HCT116 (cell line): ENCODE data around the gene CHERP. TPM values are rescaled to one million over a fixed set of nuclear protein-coding genes. Genes with fewer than 3 reads are reported as not detected.

Source experiments
- ATAC-seq: fragments of 200-7000 bp; cut with Tn5 transposase; 2 replicates; pipeline ENCODE4 v1.9.1; 2020; ENCODE audit warnings: mild to moderate bottlenecking, moderate library complexity
- BruUV-seq: library from RNA; stranded (reverse); fragments of 400-500 nt; replicated peaks from 2 replicates; lab custom pipeline; 2021; lab: Mats Ljungman, UMichigan
- CTCF ChIA-PET: fragments of 300-600 bp; sonication (Branson Sonifier 250); formaldehyde crosslinking; loops from one replicate; lab custom pipeline; 2021; ENCODE audit warnings: antibody characterized with exemption; lab: Charles Lee
- POLR2A ChIA-PET: fragments of 300-600, 350-600 bp; sonication (Branson Sonifier 250); formaldehyde crosslinking; loops from one replicate; lab custom pipeline; 2021; ENCODE audit warnings: antibody characterized with exemption; lab: Charles Lee
- RAD21 ChIA-PET, 2 experiments: fragments of 300-600 bp; sonication (Branson Sonifier 250); formaldehyde crosslinking; loops; one replicate each; lab custom pipeline; 2023; ENCODE audit warnings: low total read pairs in 2 of 2; ENCODE audit not compliant: uncharacterized antibody in 2 of 2, unreplicated experiment in 2 of 2, low non-redundant PET in 1 of 2; lab: Charles Lee
- DNase-seq: peaks from one replicate; pipeline ENCODE4 v3.0.0-alpha.2; 2010; ENCODE audit warnings: low read depth, low spot score
- H2AFZ ChIP-seq: fragments of 200-600 bp; shearing (Covaris generic), sonication (generic); 2 replicates; pipeline ENCODE4 v1.6.1; 2017; ENCODE audit warnings: low read depth, mixed run types, mixed read lengths, antibody characterized with exemption, low read length; ENCODE audit not compliant: poor library complexity, severe bottlenecking
- H3K27ac ChIP-seq: 2 replicates; pipeline ENCODE4 v1.5.1; 2012; ENCODE audit warnings: low read depth, low read length
- H3K27me3 ChIP-seq: fragments of 200-600 bp; sonication (generic); 2 replicates; pipeline ENCODE4 v1.6.1; 2016; ENCODE audit warnings: mixed run types, low read length, mixed read lengths; ENCODE audit not compliant: insufficient read depth
- H3K36me3 ChIP-seq, 2 experiments: fragments of 200-500 bp in 1 of 2; fragments of 200-600 bp in 1 of 2; sonication (Bioruptor generic) in 1 of 2; sonication (generic) in 1 of 2; 2 replicates each; pipeline versions ENCODE4 v1.5.1 to v1.6.1; 2014 to 2016; ENCODE audit warnings: low read length in 2 of 2, inconsistent platforms in 1 of 2, mixed read lengths in 1 of 2, mixed run types in 1 of 2; ENCODE audit not compliant: insufficient read depth in 2 of 2, control insufficient read depth in 1 of 2
- H3K4me1 ChIP-seq, 2 experiments: fragments of 200-600 bp in 1 of 2; sonication (generic) in 1 of 2; 2 replicates each; pipeline versions ENCODE4 v1.5.1 to v1.6.1; 2012 to 2017; ENCODE audit warnings: low read length in 2 of 2, inconsistent platforms in 1 of 2, mild to moderate bottlenecking in 1 of 2, mixed read lengths in 1 of 2, mixed run types in 1 of 2, moderate library complexity in 1 of 2; ENCODE audit not compliant: insufficient read depth in 2 of 2, control insufficient read depth in 1 of 2
- H3K4me2 ChIP-seq: fragments of 200-600 bp; sonication (generic); 2 replicates; pipeline ENCODE4 v1.6.1; 2017; ENCODE audit warnings: mixed run types, low read length, mixed read lengths
- H3K4me3 ChIP-seq, 2 experiments: fragments of 200-600 bp in 1 of 2; sonication (generic) in 1 of 2; replicated peaks in 1 of 2; 2 replicates each; pipeline ENCODE4 v1.5.1; 2011 to 2016; ENCODE audit warnings: low read length in 2 of 2, control low read depth in 1 of 2, low read depth in 1 of 2, mild to moderate bottlenecking in 1 of 2, mixed read lengths in 1 of 2, mixed run types in 1 of 2
- H3K79me2 ChIP-seq: fragments of 200-600 bp; sonication (generic); 2 replicates; pipeline ENCODE4 v1.6.1; 2017; ENCODE audit warnings: mild to moderate bottlenecking, mixed run types, low read length, moderate library complexity, mixed read lengths; ENCODE audit not compliant: insufficient read depth
- H3K9ac ChIP-seq: fragments of 200-600 bp; sonication (generic); 2 replicates; pipeline ENCODE4 v1.6.1; 2016; ENCODE audit warnings: low read length, mixed read lengths
- H3K9me2 ChIP-seq: fragments of 200-600 bp; sonication (generic), shearing (Covaris generic); 2 replicates; pipeline ENCODE4 v1.6.1; 2017; ENCODE audit warnings: mixed run types, mild to moderate bottlenecking, moderate library complexity; ENCODE audit not compliant: insufficient read depth
- H3K9me3 ChIP-seq, 2 experiments: fragments of 200-500 bp in 1 of 2; fragments of 200-600 bp in 1 of 2; sonication (Bioruptor generic) in 1 of 2; sonication (generic) in 1 of 2; 2 replicates each; pipeline ENCODE4 v1.6.1; 2014 to 2017; ENCODE audit warnings: low read length in 2 of 2, mixed read lengths in 2 of 2, inconsistent platforms in 1 of 2, low read depth in 1 of 2, mild to moderate bottlenecking in 1 of 2, mixed run types in 1 of 2, moderate library complexity in 1 of 2; ENCODE audit not compliant: control insufficient read depth in 1 of 2, insufficient read depth in 1 of 2
- H4K20me1 ChIP-seq: fragments of 200-600 bp; sonication (generic), shearing (Covaris generic); 2 replicates; pipeline ENCODE4 v1.6.1; 2017; ENCODE audit warnings: mixed run types, mild to moderate bottlenecking, moderate library complexity; ENCODE audit not compliant: insufficient read depth
- CBX3 ChIP-seq: IDR thresholded peaks from 2 replicates; pipeline ENCODE4 v1.6.1; 2012; ENCODE audit warnings: low read depth
- CTCF ChIP-seq, 3 experiments: fragments of 200-600 bp in 1 of 3; sonication (generic) in 1 of 3; IDR thresholded peaks in 2 of 3; conservative IDR thresholded peaks in 1 of 3; 2 replicates each; pipeline ENCODE4 v1.5.1; 2012 to 2017; ENCODE audit warnings: low read depth in 2 of 3, low read length in 2 of 3, antibody characterized with exemption in 1 of 3, borderline replicate concordance in 1 of 3, control low read depth in 1 of 3, mild to moderate bottlenecking in 1 of 3, mixed read lengths in 1 of 3, mixed run types in 1 of 3, moderate library complexity in 1 of 3; ENCODE audit not compliant: insufficient read depth in 1 of 3
- EGR1 ChIP-seq: IDR thresholded peaks from 2 replicates; pipeline ENCODE4 v1.6.1; 2012; ENCODE audit warnings: low read depth
- ELF1 ChIP-seq: IDR thresholded peaks from 2 replicates; pipeline ENCODE4 v1.6.1; 2012; ENCODE audit warnings: low read depth, borderline replicate concordance
- EZH2phosphoT487 ChIP-seq: fragments of 200-600 bp; IDR thresholded peaks from 2 replicates; pipeline ENCODE4 v1.6.1; 2018; ENCODE audit warnings: antibody characterized with exemption, borderline replicate concordance
- FOSL1 ChIP-seq: IDR thresholded peaks from 2 replicates; pipeline ENCODE4 v1.6.1; 2012; ENCODE audit warnings: low read depth
- JUND ChIP-seq: IDR thresholded peaks from 2 replicates; pipeline ENCODE4 v1.6.1; 2012
- POLR2A ChIP-seq: IDR thresholded peaks from 2 replicates; pipeline ENCODE4 v1.7.0; 2011; ENCODE audit warnings: borderline replicate concordance; ENCODE audit not compliant: insufficient read depth, insufficient read length; ENCODE audit errors: extremely low read depth
- RAD21 ChIP-seq: IDR thresholded peaks from 2 replicates; pipeline ENCODE4 v1.6.1; 2012; ENCODE audit warnings: low read depth, mild to moderate bottlenecking
- SIN3A ChIP-seq: IDR thresholded peaks from 2 replicates; pipeline ENCODE4 v1.6.1; 2012; ENCODE audit warnings: low read depth
- SRF ChIP-seq: IDR thresholded peaks from 2 replicates; pipeline ENCODE4 v1.6.1; 2012; ENCODE audit warnings: low read depth
- TCF7L2 ChIP-seq: IDR thresholded peaks from 2 replicates; pipeline ENCODE4 v1.7.0; 2011; ENCODE audit warnings: borderline replicate concordance, inconsistent platforms; ENCODE audit not compliant: insufficient read depth, insufficient read length; ENCODE audit errors: extremely low read depth
- ZFX ChIP-seq: fragments of 450-650 bp; IDR thresholded peaks from 2 replicates; pipeline ENCODE4 v1.6.1; 2017
- ZNF274 ChIP-seq: fragments of 200-500 bp; sonication (Bioruptor generic); IDR thresholded peaks from 2 replicates; pipeline ENCODE4 v1.6.1; 2014; ENCODE audit warnings: mild to moderate bottlenecking, low read depth, low read length, inconsistent platforms
- intact Hi-C: fragments of 100-400 bp; cut with micrococcal nuclease; formaldehyde crosslinking; loops from 2 replicates; pipeline ENCODE4 v1.10.0; 2022
- total RNA-seq: library from RNA; stranded (reverse); gene quantifications from one replicate; pipeline ENCODE4 v1.2.1, GENCODE V29; 2021; ENCODE audit not compliant: unreplicated experiment
- TF ChIP-seq, protein P1 (sequence below): IDR thresholded peaks from 2 replicates; pipeline ENCODE4 v1.6.1; 2011; ENCODE audit warnings: mild to moderate bottlenecking, low read length, moderate library complexity; ENCODE audit not compliant: insufficient replicate concordance; ENCODE audit errors: extremely low read depth
- TF ChIP-seq, protein P2 (sequence below): IDR thresholded peaks from 2 replicates; pipeline ENCODE4 v1.6.1; 2012; ENCODE audit warnings: low read depth

Gene CHERP
- total RNA-seq, 1 experiment from 2014 or later: 65.8 TPM

DNA sequence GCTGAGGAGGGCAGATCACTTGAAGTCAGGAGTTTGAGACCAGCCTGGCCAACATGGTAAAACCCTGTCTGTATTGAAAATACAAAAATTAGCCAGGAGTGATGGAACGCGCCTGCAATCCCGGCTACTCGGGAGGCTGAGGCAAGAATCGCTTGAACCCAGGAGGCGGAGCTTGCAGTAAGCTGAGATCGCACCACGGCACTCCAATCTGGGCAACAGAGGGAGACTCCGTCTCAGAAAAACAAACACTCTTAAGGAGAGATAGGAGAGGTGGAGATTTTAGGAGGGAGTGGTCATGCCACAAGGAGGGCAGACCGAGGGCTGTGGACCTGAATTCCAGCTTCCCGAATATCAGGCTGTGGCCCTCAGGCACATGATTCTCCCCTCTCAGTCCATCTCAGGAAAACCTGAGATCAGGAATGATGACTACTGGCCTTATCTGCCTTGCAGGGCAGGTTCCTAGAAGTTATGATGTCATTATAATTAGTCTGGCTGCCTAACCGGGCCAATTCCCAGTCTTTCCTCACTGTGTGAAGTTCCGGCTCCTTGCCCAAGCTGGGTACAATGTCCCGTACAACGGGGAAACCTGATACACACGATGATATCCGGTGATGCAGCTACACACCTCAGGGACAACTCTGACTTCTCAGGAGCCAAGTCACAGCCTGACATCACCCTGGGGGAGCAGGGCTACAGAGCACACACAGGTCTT is 27.5 kb upstream of the CHERP start (continued):
- TF ChIP-seq, protein P1, sequence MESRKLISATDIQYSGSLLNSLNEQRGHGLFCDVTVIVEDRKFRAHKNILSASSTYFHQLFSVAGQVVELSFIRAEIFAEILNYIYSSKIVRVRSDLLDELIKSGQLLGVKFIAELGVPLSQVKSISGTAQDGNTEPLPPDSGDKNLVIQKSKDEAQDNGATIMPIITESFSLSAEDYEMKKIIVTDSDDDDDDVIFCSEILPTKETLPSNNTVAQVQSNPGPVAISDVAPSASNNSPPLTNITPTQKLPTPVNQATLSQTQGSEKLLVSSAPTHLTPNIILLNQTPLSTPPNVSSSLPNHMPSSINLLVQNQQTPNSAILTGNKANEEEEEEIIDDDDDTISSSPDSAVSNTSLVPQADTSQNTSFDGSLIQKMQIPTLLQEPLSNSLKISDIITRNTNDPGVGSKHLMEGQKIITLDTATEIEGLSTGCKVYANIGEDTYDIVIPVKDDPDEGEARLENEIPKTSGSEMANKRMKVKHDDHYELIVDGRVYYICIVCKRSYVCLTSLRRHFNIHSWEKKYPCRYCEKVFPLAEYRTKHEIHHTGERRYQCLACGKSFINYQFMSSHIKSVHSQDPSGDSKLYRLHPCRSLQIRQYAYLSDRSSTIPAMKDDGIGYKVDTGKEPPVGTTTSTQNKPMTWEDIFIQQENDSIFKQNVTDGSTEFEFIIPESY: no peak
- TF ChIP-seq EGR1: no peak
- no peak for TF ChIP-seq FOSL1
- TF ChIP-seq, all 23 proteins: peak for 0

DNA sequence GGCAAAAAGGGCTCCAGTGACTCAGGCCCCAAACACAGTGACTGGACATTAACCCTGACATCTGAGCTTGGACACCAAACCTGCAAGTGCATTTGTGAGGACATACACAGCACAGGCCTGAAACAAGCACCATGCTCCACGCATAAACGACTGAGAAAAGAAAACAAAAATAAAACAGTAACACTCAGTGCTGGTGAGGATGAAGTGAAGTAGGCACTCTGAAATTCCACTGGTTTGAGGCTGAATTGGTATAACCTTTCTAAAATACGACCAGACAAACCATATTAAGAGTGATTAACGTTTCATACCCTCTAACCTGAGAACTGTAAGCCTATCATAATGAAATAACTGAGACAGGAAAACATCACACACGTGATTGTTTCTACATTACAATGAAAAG is 24.5 kb upstream of the CHERP start:
- Histone ChIP-seq H3K79me2 (peaks cover 46% of the 10 kb centered on the region), H3K4me1 (peaks cover 8 to 30% of the 10 kb centered on the region in 2 experiments), H3K9ac (no peak overlapping the region), H3K27ac (no peak overlapping the region), H3K36me3 (peaks cover 20 to 45% of the 10 kb centered on the region in 2 experiments), H3K4me2 (no peak overlapping the region), H3K4me3 (no peak overlapping the region), H3K9me2 (no peaks in the 10 kb centered on the region), H3K9me3 (no peaks in the 10 kb centered on the region), H2AFZ (no peak overlapping the region), H4K20me1 (no peaks in the 10 kb centered on the region), H3K27me3 (no peaks in the 10 kb centered on the region)
- RAD21 ChIA-PET: no interaction called here
- DNase-seq (no peak), ATAC-seq (no peak)
- intact Hi-C loops: no loop called here
- POLR2A ChIA-PET: no interaction called here
- CTCF ChIA-PET: no interaction called here
- BruUV-seq: no TSS peak
- TF ChIP-seq CTCF (IDR thresholded peaks at IDR 0.05 in 2 of 3, conservative IDR thresholded peaks at IDR 0.05 in 1 of 3; ENCODE audit: borderline replicate concordance in 1 of 3, insufficient read depth in 1 of 3, low read depth in 2 of 3, low read length in 2 of 3) (no peak), EZH2phosphoT487 (no peak), ZFX (no peak), ELF1 (no peak), SIN3A (no peak), ZNF274 (no peak), POLR2A (no peak), JUND (no peak), EGR1 (no peak), TCF7L2 (no peak), RAD21 (no peak), CBX3 (no peak), SRF (no peak)
- TF ChIP-seq, protein P2, sequence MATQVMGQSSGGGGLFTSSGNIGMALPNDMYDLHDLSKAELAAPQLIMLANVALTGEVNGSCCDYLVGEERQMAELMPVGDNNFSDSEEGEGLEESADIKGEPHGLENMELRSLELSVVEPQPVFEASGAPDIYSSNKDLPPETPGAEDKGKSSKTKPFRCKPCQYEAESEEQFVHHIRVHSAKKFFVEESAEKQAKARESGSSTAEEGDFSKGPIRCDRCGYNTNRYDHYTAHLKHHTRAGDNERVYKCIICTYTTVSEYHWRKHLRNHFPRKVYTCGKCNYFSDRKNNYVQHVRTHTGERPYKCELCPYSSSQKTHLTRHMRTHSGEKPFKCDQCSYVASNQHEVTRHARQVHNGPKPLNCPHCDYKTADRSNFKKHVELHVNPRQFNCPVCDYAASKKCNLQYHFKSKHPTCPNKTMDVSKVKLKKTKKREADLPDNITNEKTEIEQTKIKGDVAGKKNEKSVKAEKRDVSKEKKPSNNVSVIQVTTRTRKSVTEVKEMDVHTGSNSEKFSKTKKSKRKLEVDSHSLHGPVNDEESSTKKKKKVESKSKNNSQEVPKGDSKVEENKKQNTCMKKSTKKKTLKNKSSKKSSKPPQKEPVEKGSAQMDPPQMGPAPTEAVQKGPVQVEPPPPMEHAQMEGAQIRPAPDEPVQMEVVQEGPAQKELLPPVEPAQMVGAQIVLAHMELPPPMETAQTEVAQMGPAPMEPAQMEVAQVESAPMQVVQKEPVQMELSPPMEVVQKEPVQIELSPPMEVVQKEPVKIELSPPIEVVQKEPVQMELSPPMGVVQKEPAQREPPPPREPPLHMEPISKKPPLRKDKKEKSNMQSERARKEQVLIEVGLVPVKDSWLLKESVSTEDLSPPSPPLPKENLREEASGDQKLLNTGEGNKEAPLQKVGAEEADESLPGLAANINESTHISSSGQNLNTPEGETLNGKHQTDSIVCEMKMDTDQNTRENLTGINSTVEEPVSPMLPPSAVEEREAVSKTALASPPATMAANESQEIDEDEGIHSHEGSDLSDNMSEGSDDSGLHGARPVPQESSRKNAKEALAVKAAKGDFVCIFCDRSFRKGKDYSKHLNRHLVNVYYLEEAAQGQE: no peak
